Mesendoderm (in vitro differentiated cells): ENCODE data around the gene CKAP4.

Experiments
- DNase-seq: peaks from one replicate; pipeline ENCODE4 v3.0.0; 2013
- H2AK5ac ChIP-seq: 2 replicates; pipeline ENCODE4 v1.6.1; 2013; ENCODE audit warnings: low read length, inconsistent platforms
- H2BK120ac ChIP-seq: 2 replicates; pipeline ENCODE4 v1.6.1; 2013; ENCODE audit warnings: low read depth, mild to moderate bottlenecking, low read length, moderate library complexity, mixed read lengths
- H2BK15ac ChIP-seq: replicated peaks from 2 replicates; pipeline ENCODE4 v1.6.1; 2013; ENCODE audit warnings: low read depth, mild to moderate bottlenecking, moderate library complexity
- H2BK5ac ChIP-seq: 2 replicates; pipeline ENCODE4 v1.6.1; 2013; ENCODE audit warnings: low read length, inconsistent platforms
- H3K18ac ChIP-seq: 2 replicates; pipeline ENCODE4 v1.6.1; 2013; ENCODE audit warnings: mild to moderate bottlenecking, low read length, mixed read lengths
- H3K23ac ChIP-seq: one replicate; pipeline ENCODE4 v1.6.1; 2013; ENCODE audit warnings: low read length
- H3K27ac ChIP-seq: 2 replicates; pipeline ENCODE4 v1.5.1; 2013; ENCODE audit warnings: low read depth, mild to moderate bottlenecking, inconsistent platforms, low read length, moderate library complexity
- H3K27me3 ChIP-seq: 2 replicates; pipeline ENCODE4 v1.6.1; 2013; ENCODE audit warnings: low read length, control low read depth, mild to moderate bottlenecking, inconsistent platforms; ENCODE audit not compliant: insufficient read depth, poor library complexity
- H3K36me3 ChIP-seq: 2 replicates; pipeline ENCODE4 v1.6.1; 2013; ENCODE audit warnings: low read length, inconsistent platforms; ENCODE audit not compliant: control insufficient read depth, insufficient read depth
- H3K4ac ChIP-seq: one replicate; pipeline ENCODE4 v1.6.1; 2013; ENCODE audit warnings: low read depth, mild to moderate bottlenecking, low read length, moderate library complexity
- H3K4me1 ChIP-seq: 2 replicates; pipeline ENCODE4 v1.6.1; 2013; ENCODE audit warnings: low read depth, low read length, inconsistent platforms; ENCODE audit not compliant: control insufficient read depth
- H3K4me2 ChIP-seq: 2 replicates; pipeline ENCODE4 v1.6.1; 2013; ENCODE audit warnings: low read length
- H3K4me3 ChIP-seq: 2 replicates; pipeline ENCODE4 v1.5.1; 2013; ENCODE audit warnings: mild to moderate bottlenecking, low read length
- H3K56ac ChIP-seq: one replicate; pipeline ENCODE4 v1.6.1; 2013; ENCODE audit warnings: low read length
- H3K79me1 ChIP-seq: 2 replicates; pipeline ENCODE4 v1.6.1; 2013; ENCODE audit warnings: low read length, inconsistent platforms
- H3K79me2 ChIP-seq: 2 replicates; pipeline ENCODE4 v1.6.1; 2013; ENCODE audit warnings: mild to moderate bottlenecking, low read length; ENCODE audit not compliant: control insufficient read depth, insufficient read depth
- H3K9ac ChIP-seq: 2 replicates; pipeline ENCODE4 v1.6.1; 2013; ENCODE audit warnings: low read length, inconsistent platforms
- H4K5ac ChIP-seq: one replicate; pipeline ENCODE4 v1.6.1; 2013; ENCODE audit warnings: low read length
- H4K8ac ChIP-seq: one replicate; pipeline ENCODE4 v1.6.1; 2013; ENCODE audit warnings: low read depth, mild to moderate bottlenecking, control low read depth, low read length, moderate library complexity
- WGBS: extraction: QIAGEN DNeasy Blood & Tissue Kit; methylation state at CpG from one replicate; pipeline ENCODE4 v1.1.7; 2013; ENCODE audit warnings: low lambda C conversion rate, missing lambda C conversion rate; ENCODE audit not compliant: insufficient coverage; ENCODE audit errors: extremely low coverage; 5-methylcytosine and 5-hydroxymethylcytosine counted together

The CKAP4 gene

DNA sequence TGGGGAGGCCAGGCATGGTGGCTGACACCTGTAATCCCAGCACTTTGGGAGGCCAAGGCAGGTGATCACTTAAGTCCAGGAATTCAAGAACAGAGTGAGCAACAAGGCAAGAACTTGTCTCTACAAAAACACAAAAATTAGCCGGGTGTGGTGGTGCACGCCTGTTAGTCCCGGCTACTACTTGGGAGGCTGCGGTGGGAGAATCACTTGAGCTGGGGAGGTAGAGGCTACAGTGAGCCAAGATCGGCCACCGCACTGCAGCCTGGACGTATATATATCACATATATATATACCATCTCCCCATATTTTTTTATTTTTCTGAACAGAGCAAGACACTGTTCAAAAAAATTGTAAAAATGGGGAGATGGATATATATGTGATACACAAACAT lies 19.5 kb downstream of the CKAP4 start:
- no peak overlapping the region for H3K9ac ChIP-seq
- no peak overlapping the region for H3K56ac ChIP-seq
- no peak overlapping the region for H3K18ac ChIP-seq
- no peaks in the 10 kb centered on the region for H3K27me3 ChIP-seq
- no peak overlapping the region for H3K4ac ChIP-seq
- no peak overlapping the region for H4K5ac ChIP-seq
- no peaks in the 10 kb centered on the region for H3K4me1 ChIP-seq
- H3K4me2 ChIP-seq, result no peak overlapping the region
- H2BK5ac ChIP-seq, result no peak overlapping the region
- WGBS, result no CpG with 5 or more reads among the region's 7 CpGs
- H3K79me2 ChIP-seq, result no peaks in the 10 kb centered on the region
- no peaks in the 10 kb centered on the region for H3K79me1 ChIP-seq
- no peak overlapping the region for H2BK15ac ChIP-seq
- H3K4me3 ChIP-seq, result no peak overlapping the region
- no peak overlapping the region for H4K8ac ChIP-seq
- H2AK5ac ChIP-seq, result no peak overlapping the region
- H3K27ac ChIP-seq, result no peak overlapping the region
- H2BK120ac ChIP-seq, result no peak overlapping the region
- H3K36me3 ChIP-seq, result no peaks in the 10 kb centered on the region
- no peak for DNase-seq
- no peak overlapping the region for H3K23ac ChIP-seq

DNA sequence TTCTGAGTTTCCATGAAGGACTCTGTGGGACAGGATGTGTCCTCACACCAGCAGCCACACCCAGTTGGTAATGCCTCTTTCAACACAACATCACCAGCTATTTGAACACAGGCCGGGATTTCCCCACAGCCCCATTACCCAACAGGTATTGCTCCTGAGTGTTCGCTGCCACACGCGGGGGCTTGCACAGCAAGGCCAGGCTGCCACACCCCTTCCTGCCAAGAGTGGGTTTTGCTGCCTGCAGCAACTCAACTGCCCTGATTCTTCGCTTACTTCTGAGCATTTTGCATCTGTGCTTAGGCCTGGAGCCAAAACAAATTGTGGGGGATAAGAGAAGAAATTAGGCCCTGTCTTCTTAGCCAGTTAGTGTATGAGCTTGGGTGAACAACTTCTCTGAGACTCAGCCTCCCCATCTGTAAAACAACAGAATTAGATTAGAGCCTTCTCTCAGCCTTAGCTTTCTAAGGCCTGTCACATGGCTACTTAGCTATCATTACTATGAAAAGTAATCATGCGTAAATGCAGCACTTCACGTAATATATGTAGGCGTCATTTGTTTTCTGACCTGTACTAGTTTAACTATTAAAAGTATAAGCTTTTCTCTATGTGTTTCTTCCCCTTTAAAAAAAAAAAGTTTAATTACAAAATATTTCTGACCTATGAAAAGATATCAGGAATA lies 20.0 kb downstream of the CKAP4 start:
- Histone ChIP-seq H2BK15ac (no peak overlapping the region), H3K56ac (no peak overlapping the region), H3K36me3 (no peaks in the 10 kb centered on the region), H4K5ac (no peak overlapping the region), H3K4me2 (no peak overlapping the region), H3K4me1 (no peaks in the 10 kb centered on the region), H3K79me2 (no peaks in the 10 kb centered on the region), H3K23ac (no peak overlapping the region), H3K4ac (no peak overlapping the region), H3K18ac (no peak overlapping the region), H3K9ac (no peak overlapping the region), H3K27me3 (no peaks in the 10 kb centered on the region), H3K4me3 (no peak overlapping the region), H3K79me1 (no peaks in the 10 kb centered on the region), H2BK120ac (no peak overlapping the region), H2BK5ac (no peak overlapping the region), H4K8ac (no peak overlapping the region), H3K27ac (no peak overlapping the region), H2AK5ac (no peak overlapping the region)
- WGBS, result no CpG with 5 or more reads among the region's 8 CpGs
- DNase-seq, result no peak

DNA sequence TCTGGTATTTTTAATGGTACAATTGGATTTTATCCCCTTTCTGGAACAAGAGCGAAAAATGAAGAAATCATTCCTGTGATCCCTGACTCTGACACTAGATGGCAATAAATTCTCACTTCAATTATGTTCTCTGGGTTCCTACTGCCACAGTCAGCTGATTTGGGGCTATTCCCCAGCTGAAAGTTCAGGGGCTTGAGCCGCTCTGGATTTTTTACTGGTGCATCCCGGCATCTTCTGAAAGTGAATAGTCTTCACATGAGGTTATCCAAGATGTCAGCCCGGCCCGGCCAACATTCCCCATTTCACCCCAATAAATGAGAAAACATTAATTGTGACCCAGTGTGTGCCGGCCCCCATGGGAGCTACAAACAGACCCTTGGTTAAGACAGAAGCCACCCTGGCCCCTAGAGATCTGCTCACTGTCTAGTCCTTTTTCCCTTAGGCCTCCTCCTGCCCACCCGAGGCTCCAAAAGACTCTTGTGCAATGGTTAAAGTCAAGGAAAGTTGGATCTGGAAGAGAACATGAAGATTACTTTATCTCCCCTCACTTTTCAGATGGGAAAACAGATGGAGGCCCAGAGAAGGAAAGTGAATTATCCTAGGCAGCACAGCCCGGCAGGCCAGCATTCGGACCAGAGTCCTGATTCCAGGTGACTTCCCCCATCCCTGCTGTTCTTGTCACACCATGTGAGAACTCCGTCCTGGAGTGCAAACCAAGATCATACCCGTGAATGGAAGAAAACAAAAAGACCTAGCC lies 20.8 kb downstream of the CKAP4 start:
- Histone ChIP-seq H3K4me1 (no peaks in the 10 kb centered on the region), H3K36me3 (no peaks in the 10 kb centered on the region), H3K27me3 (no peaks in the 10 kb centered on the region), H3K18ac (no peak overlapping the region), H3K4me2 (no peak overlapping the region), H2BK5ac (no peak overlapping the region), H3K9ac (no peak overlapping the region), H2AK5ac (no peak overlapping the region), H3K27ac (no peak overlapping the region), H2BK120ac (no peak overlapping the region), H3K79me1 (no peaks in the 10 kb centered on the region), H3K79me2 (no peaks in the 10 kb centered on the region), H3K4ac (no peak overlapping the region), H3K56ac (no peak overlapping the region), H4K8ac (no peak overlapping the region), H4K5ac (no peak overlapping the region), H2BK15ac (no peak overlapping the region), H3K23ac (no peak overlapping the region), H3K4me3 (no peak overlapping the region)
- DNase-seq, result peak; percentile 69
- WGBS, result no CpG with 5 or more reads among the region's 11 CpGs

DNA sequence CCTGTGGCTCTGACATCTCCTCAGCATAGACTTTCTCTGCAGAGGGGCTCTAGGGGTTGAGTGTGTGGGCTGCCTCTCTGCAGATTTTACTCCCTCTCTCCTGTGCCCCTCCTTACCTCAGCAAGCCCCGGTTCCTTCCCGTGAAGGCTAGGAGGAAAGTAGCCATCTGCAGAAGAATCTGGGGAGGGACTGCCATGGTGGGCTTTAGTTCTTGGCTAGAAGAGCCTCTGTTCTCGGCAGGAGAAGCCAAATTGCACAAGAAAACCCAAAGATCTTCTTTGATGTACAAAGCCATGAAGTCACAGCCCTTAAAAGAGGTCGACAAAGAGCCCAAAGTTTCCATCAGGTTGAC lies 23.5 kb downstream of the CKAP4 start:
- no peaks in the 10 kb centered on the region for H3K36me3 ChIP-seq
- H3K27ac ChIP-seq, result no peak overlapping the region
- no peak overlapping the region for H3K4me3 ChIP-seq
- DNase-seq, result no peak
- no peak overlapping the region for H3K56ac ChIP-seq
- no peaks in the 10 kb centered on the region for H3K79me1 ChIP-seq
- no peaks in the 10 kb centered on the region for H3K79me2 ChIP-seq
- H3K23ac ChIP-seq, result no peak overlapping the region
- no peak overlapping the region for H2BK120ac ChIP-seq
- no CpG with 5 or more reads among the region's 4 CpGs for WGBS
- no peak overlapping the region for H4K5ac ChIP-seq
- no peak overlapping the region for H2BK5ac ChIP-seq
- H3K9ac ChIP-seq, result no peak overlapping the region
- H4K8ac ChIP-seq, result no peak overlapping the region
- H3K4ac ChIP-seq, result no peak overlapping the region
- H2BK15ac ChIP-seq, result no peak overlapping the region
- no peak overlapping the region for H2AK5ac ChIP-seq
- H3K4me1 ChIP-seq, result no peaks in the 10 kb centered on the region
- H3K18ac ChIP-seq, result no peak overlapping the region
- no peaks in the 10 kb centered on the region for H3K27me3 ChIP-seq
- no peak overlapping the region for H3K4me2 ChIP-seq

DNA sequence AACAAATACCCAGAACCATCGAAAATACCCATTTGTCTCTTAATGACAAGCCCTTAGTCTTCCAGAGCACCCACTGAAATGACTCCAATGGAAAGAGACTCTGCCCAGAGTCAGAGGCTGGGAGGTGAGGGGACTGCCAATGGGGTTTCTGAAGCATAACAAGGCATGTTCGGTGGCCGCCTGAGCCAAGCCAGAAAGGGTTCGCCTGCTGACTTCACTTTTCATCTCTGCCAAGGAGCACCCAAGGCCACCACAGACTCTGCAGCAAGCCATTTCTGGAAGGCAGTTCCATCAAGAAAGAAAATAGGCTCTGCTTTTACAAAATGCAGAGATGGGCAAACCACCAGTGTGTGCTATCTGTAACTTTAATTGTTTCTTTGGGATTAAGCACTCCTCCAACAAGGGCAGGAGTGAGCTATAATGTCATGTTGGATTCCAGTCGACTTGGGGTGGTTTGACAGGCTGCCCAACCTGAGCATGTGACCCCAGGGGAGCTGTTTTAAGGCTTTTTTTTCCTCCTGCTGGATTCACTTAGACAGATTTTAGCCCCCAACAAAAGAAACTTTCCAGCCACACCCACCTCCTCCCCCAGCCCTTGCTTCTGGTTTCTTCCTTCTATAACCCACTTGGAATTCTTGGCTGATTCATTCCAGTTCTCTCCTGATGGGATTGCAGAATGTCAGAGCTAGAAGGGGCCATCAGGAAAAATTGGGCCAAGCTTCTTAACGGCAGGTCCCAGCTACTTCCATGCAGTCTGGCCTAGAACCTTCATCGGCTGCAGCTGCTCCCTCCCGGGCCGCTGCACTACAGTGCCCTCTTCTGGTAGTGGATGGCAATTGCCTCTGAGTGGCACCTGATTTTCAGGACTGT lies 24.1 kb downstream of the CKAP4 start:
- no peaks in the 10 kb centered on the region for H3K36me3 ChIP-seq
- H3K23ac ChIP-seq, result no peak overlapping the region
- H3K79me2 ChIP-seq, result no peaks in the 10 kb centered on the region
- peak; percentile 77 for DNase-seq
- H3K79me1 ChIP-seq, result no peaks in the 10 kb centered on the region
- H3K56ac ChIP-seq, result no peak overlapping the region
- H3K18ac ChIP-seq, result no peak overlapping the region
- no peak overlapping the region for H2BK120ac ChIP-seq
- no peaks in the 10 kb centered on the region for H3K4me1 ChIP-seq
- no peak overlapping the region for H4K5ac ChIP-seq
- H2BK5ac ChIP-seq, result no peak overlapping the region
- H3K4ac ChIP-seq, result no peak overlapping the region
- H3K4me2 ChIP-seq, result no peak overlapping the region
- no peaks in the 10 kb centered on the region for H3K27me3 ChIP-seq
- H3K4me3 ChIP-seq, result no peak overlapping the region
- no CpG with 5 or more reads among the region's 9 CpGs for WGBS
- no peak overlapping the region for H2BK15ac ChIP-seq
- H3K27ac ChIP-seq, result no peak overlapping the region
- no peak overlapping the region for H3K9ac ChIP-seq
- no peak overlapping the region for H2AK5ac ChIP-seq
- no peak overlapping the region for H4K8ac ChIP-seq
